IPS DF 6.9 (cell line): ENCODE measurements around the gene HOXB1.

Source experiments
- DNase-seq: peaks from one replicate; pipeline ENCODE4 v3.0.0-alpha.2; 2013; ENCODE audit warnings: low read depth, low spot score
- H3K27ac ChIP-seq: one replicate; pipeline ENCODE4 v1.5.1; 2013; ENCODE audit warnings: low read length, control low read depth
- H3K27me3 ChIP-seq: 2 replicates; pipeline ENCODE4 v1.6.1; 2013; ENCODE audit warnings: mild to moderate bottlenecking, low read length; ENCODE audit not compliant: control insufficient read depth, insufficient read depth
- H3K36me3 ChIP-seq: 2 replicates; pipeline ENCODE4 v1.6.1; 2013; ENCODE audit warnings: low read length; ENCODE audit not compliant: control insufficient read depth, insufficient read depth
- H3K4me1 ChIP-seq: 2 replicates; pipeline ENCODE4 v1.6.1; 2013; ENCODE audit warnings: low read length; ENCODE audit not compliant: control insufficient read depth, insufficient read depth
- H3K4me3 ChIP-seq: 2 replicates; pipeline ENCODE4 v1.5.1; 2013; ENCODE audit warnings: mild to moderate bottlenecking, low read length
- H3K9me3 ChIP-seq: 2 replicates; pipeline ENCODE4 v1.6.1; 2013; ENCODE audit warnings: low read length, inconsistent platforms; ENCODE audit not compliant: control insufficient read depth, insufficient read depth
- WGBS: extraction: QIAGEN DNeasy Blood & Tissue Kit; methylation state at CpG from one replicate; pipeline ENCODE4 v1.1.7; 2013; ENCODE audit warnings: mixed read lengths, missing lambda C conversion rate; ENCODE audit not compliant: insufficient read length, insufficient coverage; 5-methylcytosine and 5-hydroxymethylcytosine counted together

Gene HOXB1

DNA sequence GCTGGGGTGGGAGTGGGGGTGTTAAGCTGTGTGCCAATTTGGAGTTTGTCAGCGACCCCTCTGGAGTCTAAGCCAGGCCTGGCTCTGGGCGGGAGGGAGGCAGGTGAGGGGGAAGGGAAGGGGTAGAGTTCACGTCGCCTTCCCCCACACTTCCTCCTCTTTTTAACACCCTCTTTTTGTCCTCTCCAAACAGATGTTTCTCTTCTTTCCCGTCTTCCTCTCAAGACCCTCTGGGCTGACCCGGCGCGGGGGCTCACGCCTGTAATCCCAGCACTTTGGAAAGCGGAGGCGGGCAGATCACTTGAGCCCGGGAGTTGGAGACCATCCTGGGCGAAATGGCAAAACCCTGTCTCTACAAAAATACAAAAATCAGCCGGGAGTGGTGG lies 3.3 kb downstream of the HOXB1 start:
- Histone ChIP-seq H3K27me3 (peaks cover 63% of the 10 kb centered on the region), H3K4me1 (peaks cover 23% of the 10 kb centered on the region), H3K9me3 (no peaks in the 10 kb centered on the region), H3K27ac (no peak overlapping the region), H3K36me3 (no peaks in the 10 kb centered on the region), H3K4me3 (peak overlapping the region; percentile 22; the same call in 1 of the 2 replicates)
- no peak for DNase-seq
- no CpG with 5 or more reads among the region's 14 CpGs for WGBS

- Histone ChIP-seq H3K4me3 (peak overlapping the region; percentile 22; the same call in 1 of the 2 replicates), H3K36me3 (no peaks in the 10 kb centered on the region), H3K27ac (no peak overlapping the region), H3K4me1 (peaks cover 26% of the 10 kb centered on the region), H3K27me3 (peaks cover 59% of the 10 kb centered on the region), H3K9me3 (no peaks in the 10 kb centered on the region)
- no peak for DNase-seq
- no CpG with 5 or more reads among the region's 59 CpGs for WGBS
These were observed 3.9 kb downstream of the HOXB1 start for GRCh38 chr17:48526608-48527546.

DNA sequence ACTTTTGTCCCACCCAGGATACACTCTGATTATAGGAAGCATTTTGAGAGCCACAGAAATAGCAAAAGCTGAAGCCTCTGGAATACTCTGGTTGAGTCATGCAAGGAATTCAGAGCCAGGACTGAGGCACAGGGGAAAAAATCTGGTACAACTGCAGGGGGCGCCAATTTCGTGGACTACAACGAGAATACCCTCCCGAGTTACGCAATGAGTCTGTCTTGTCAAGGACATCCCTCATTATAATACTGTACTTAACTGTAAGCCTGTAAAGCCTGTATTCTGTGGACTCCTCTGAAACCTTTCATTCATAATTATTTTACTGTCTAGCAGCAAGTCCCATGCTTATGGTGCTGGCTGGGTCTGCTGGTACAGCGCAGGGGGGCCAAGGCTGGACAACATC lies 7.8 kb downstream of the HOXB1 start:
- DNase-seq, result no peak
- H3K4me3 ChIP-seq, result no peak overlapping the region
- peaks cover 10% of the 10 kb centered on the region for H3K4me1 ChIP-seq
- H3K27ac ChIP-seq, result no peak overlapping the region
- no CpG with 5 or more reads among the region's 6 CpGs for WGBS
- no peaks in the 10 kb centered on the region for H3K36me3 ChIP-seq
- no peaks in the 10 kb centered on the region for H3K9me3 ChIP-seq
- peaks cover 34% of the 10 kb centered on the region for H3K27me3 ChIP-seq

GRCh38 chr17:48522031-48522653 lies 8.7 kb downstream of the HOXB1 start:
- no CpG with 5 or more reads among the region's 8 CpGs for WGBS
- H3K4me3 ChIP-seq, result no peak overlapping the region
- peaks cover 8% of the 10 kb centered on the region for H3K4me1 ChIP-seq
- no peak for DNase-seq
- H3K27ac ChIP-seq, result no peak overlapping the region
- H3K27me3 ChIP-seq, result peaks cover 29% of the 10 kb centered on the region
- no peaks in the 10 kb centered on the region for H3K36me3 ChIP-seq
- no peaks in the 10 kb centered on the region for H3K9me3 ChIP-seq

DNA sequence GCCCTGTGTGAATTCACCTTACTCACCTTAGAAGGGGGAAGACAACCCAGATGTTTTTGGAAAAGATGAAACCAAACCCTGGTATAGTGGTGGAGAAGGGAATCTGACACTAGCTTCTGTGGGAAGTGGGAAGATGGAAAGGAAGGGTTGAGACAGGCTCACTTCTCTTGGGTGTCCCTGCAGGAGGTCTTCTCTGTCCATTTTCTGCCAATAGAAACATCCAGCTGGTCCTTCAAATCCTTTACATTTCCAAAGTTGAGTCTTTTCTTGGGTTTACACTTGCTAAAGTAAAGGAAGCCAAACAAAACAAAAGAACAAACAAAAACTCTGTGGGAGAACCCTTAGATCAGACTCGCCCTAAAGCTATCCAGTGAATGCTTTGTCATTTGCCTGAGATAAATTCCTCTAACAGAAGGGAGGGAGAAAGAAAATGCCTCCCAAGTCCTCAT lies 10.2 kb downstream of the HOXB1 start:
- no CpG with 5 or more reads among the region's 1 CpG for WGBS
- H3K4me1 ChIP-seq, result peaks cover 9% of the 10 kb centered on the region
- H3K27ac ChIP-seq, result no peak overlapping the region
- no peaks in the 10 kb centered on the region for H3K9me3 ChIP-seq
- peaks cover 20% of the 10 kb centered on the region; the same call in 1 of the 2 replicates for H3K27me3 ChIP-seq
- no peak overlapping the region for H3K4me3 ChIP-seq
- no peaks in the 10 kb centered on the region for H3K36me3 ChIP-seq
- no peak for DNase-seq

GRCh38 chr17:48519427-48519826 lies 11.4 kb downstream of the HOXB1 start:
- Histone ChIP-seq H3K9me3 (no peaks in the 10 kb centered on the region), H3K27me3 (peaks cover 16% of the 10 kb centered on the region; the same call in 1 of the 2 replicates), H3K4me1 (peaks cover 9% of the 10 kb centered on the region), H3K27ac (no peak overlapping the region), H3K4me3 (no peak overlapping the region), H3K36me3 (no peaks in the 10 kb centered on the region)
- no CpG with 5 or more reads among the region's 5 CpGs for WGBS
- no peak for DNase-seq

DNA sequence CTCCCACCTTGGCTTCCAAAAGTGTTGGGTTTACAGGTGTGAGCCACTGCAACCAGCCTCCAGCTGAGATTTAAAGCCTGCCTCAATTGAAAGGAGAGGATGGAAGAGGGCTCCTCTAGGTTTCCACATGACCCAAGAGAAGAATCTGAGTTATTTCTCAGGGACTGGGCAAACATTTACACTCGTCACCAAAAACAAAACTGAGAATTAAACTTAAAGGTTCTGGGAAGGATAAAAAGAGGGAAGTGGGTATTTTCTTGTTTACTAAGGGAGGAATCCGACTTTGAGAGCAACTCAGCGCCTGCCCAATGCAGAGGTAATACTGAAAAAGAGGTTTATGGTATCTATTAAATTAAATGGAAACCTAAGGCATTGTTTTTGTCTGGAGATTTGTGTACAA lies 13.3 kb downstream of the HOXB1 start:
- no peak overlapping the region for H3K4me3 ChIP-seq
- no CpG with 5 or more reads among the region's 3 CpGs for WGBS
- no peaks in the 10 kb centered on the region for H3K36me3 ChIP-seq
- DNase-seq, result no peak
- no peak overlapping the region for H3K27ac ChIP-seq
- peaks cover 9% of the 10 kb centered on the region for H3K4me1 ChIP-seq
- H3K9me3 ChIP-seq, result no peaks in the 10 kb centered on the region
- H3K27me3 ChIP-seq, result peaks cover 7% of the 10 kb centered on the region; the same call in 1 of the 2 replicates

- peaks cover 5% of the 10 kb centered on the region; the same call in 1 of the 2 replicates for H3K4me1 ChIP-seq
- WGBS, result no CpG with 5 or more reads among the region's 3 CpGs
- H3K4me3 ChIP-seq, result no peak overlapping the region
- no peaks in the 10 kb centered on the region for H3K36me3 ChIP-seq
- no peaks in the 10 kb centered on the region for H3K9me3 ChIP-seq
- H3K27ac ChIP-seq, result no peak overlapping the region
- H3K27me3 ChIP-seq, result peaks cover 3% of the 10 kb centered on the region; the same call in 1 of the 2 replicates
- no peak for DNase-seq
These were observed 14.6 kb downstream of the HOXB1 start for GRCh38 chr17:48515925-48516900.

GRCh38 chr17:48514477-48514876 lies 16.3 kb downstream of the HOXB1 start:
- Histone ChIP-seq H3K36me3 (no peaks in the 10 kb centered on the region), H3K27ac (no peak overlapping the region), H3K27me3 (peaks cover under 1% of the 10 kb centered on the region; the same call in 1 of the 2 replicates), H3K9me3 (no peaks in the 10 kb centered on the region), H3K4me1 (peaks cover 1% of the 10 kb centered on the region; the same call in 1 of the 2 replicates), H3K4me3 (no peak overlapping the region)
- no CpG with 5 or more reads among the region's 2 CpGs for WGBS
- no peak for DNase-seq
